Fibroblast of lung (primary cell): ENCODE measurements around the gene KCNQ4. TPM values are rescaled to one million over a fixed set of nuclear protein-coding genes. Genes with fewer than 3 reads are reported as not detected.

ENCODE experiments used
- DNase-seq, 2 donors: peaks; one replicate each; pipeline versions ENCODE4 v3.0.0 to v3.0.0-alpha.2; 2010; ENCODE audit warnings: low read depth in 2 of 2
- H2AFZ ChIP-seq: 2 replicates; pipeline ENCODE4 v1.5.1; 2012; ENCODE audit warnings: low read length, control low read depth, inconsistent platforms
- H3K27ac ChIP-seq: 2 replicates; pipeline ENCODE4 v1.5.1; 2011; ENCODE audit warnings: low read length, control low read depth; ENCODE audit not compliant: insufficient read depth
- H3K27me3 ChIP-seq: 2 replicates; pipeline ENCODE4 v1.5.1; 2011; ENCODE audit warnings: mild to moderate bottlenecking, low read length; ENCODE audit not compliant: control insufficient read depth, insufficient read depth
- H3K36me3 ChIP-seq: 2 replicates; pipeline ENCODE4 v1.5.1; 2011; ENCODE audit warnings: low read length; ENCODE audit not compliant: control insufficient read depth, insufficient read depth
- H3K4me1 ChIP-seq: 2 replicates; pipeline ENCODE4 v1.5.1; 2011; ENCODE audit warnings: low read length; ENCODE audit not compliant: control insufficient read depth, insufficient read depth; ENCODE audit errors: extremely low read depth
- H3K4me2 ChIP-seq: 2 replicates; pipeline ENCODE4 v1.5.1; 2011; ENCODE audit warnings: low read length, control low read depth; ENCODE audit not compliant: insufficient read depth; ENCODE audit errors: extremely low read depth
- H3K4me3 ChIP-seq, 4 experiments: fragments of 200-600 bp in 1 of 4; sonication (generic) in 1 of 4; replicated peaks in 1 of 4; 2 replicates each; pipeline ENCODE4 v1.5.1; 2011 to 2016; ENCODE audit warnings: low read length in 4 of 4, low read depth in 3 of 4, mild to moderate bottlenecking in 3 of 4, control low read depth in 2 of 4, inconsistent platforms in 1 of 4, mixed read lengths in 1 of 4; ENCODE audit not compliant: insufficient read depth in 1 of 4; ENCODE audit errors: control extremely low read depth in 1 of 4
- H3K79me2 ChIP-seq: 2 replicates; pipeline ENCODE4 v1.5.1; 2012; ENCODE audit warnings: mild to moderate bottlenecking, low read length, inconsistent platforms; ENCODE audit not compliant: control insufficient read depth, insufficient read depth
- H3K9ac ChIP-seq: 2 replicates; pipeline ENCODE4 v1.5.1; 2011; ENCODE audit warnings: mild to moderate bottlenecking, low read length, control low read depth; ENCODE audit not compliant: insufficient read depth
- H3K9me3 ChIP-seq: 2 replicates; pipeline ENCODE4 v1.5.1; 2012; ENCODE audit warnings: low read depth, low read length; ENCODE audit not compliant: control insufficient read depth, insufficient read depth
- H4K20me1 ChIP-seq: 2 replicates; pipeline ENCODE4 v1.5.1; 2011; ENCODE audit warnings: low read length; ENCODE audit not compliant: control insufficient read depth, insufficient read depth; ENCODE audit errors: extremely low read depth
- CTCF ChIP-seq, 2 donors: IDR thresholded peaks in 1 of 2; conservative IDR thresholded peaks in 1 of 2; 1 replicate in 1 of 2; 2 replicates in 1 of 2; pipeline ENCODE4 v1.5.1; 2011 to 2012; ENCODE audit warnings: low read length in 2 of 2, control low read depth in 1 of 2, inconsistent platforms in 1 of 2, low read depth in 1 of 2, mild to moderate bottlenecking in 1 of 2
- EZH2 ChIP-seq: IDR thresholded peaks from 2 replicates; pipeline ENCODE4 v1.5.1; 2012; ENCODE audit warnings: low read length, control low read depth, mild to moderate bottlenecking; ENCODE audit errors: missing control alignments
- polyA plus RNA-seq, 2 donors: library from polyadenylated mRNA; depleted of rRNA in 1 of 2; stranded (reverse) in 1 of 2; unstranded in 1 of 2; fragments of >200 nt; gene quantifications; 2 replicates each; pipeline ENCODE4 v1.2.1, GENCODE V29; 2011 to 2012; ENCODE audit warnings: missing spikeins in 1 of 2
- total RNA-seq: library from RNA; depleted of rRNA; stranded (reverse); fragments of >200 nt; gene quantifications from 2 replicates; pipeline ENCODE4 v1.2.1, GENCODE V29; 2014

Gene KCNQ4
- total and polyA plus RNA-seq, 2 donors (not counting 1 experiment from before 2014, with no cell fraction given) = under 0.01 to 0.03 TPM

GRCh38 chr1:40848530-40849189, 65.1 kb downstream of the KCNQ4 start:
- H3K9me3 ChIP-seq = no peaks in the 10 kb centered on the region

GRCh38 chr1:40849801-40850592, 66.4 kb downstream of the KCNQ4 start:
- no peak overlapping the region for H3K9ac ChIP-seq
- TF ChIP-seq CTCF (conservative IDR thresholded peaks at IDR 0.05 in 1 of 2, IDR thresholded peaks at IDR 0.05 in 1 of 2; ENCODE audit: low read depth in 1 of 2, low read length in 2 of 2) (peak; percentile 83 to 87), EZH2 (no peak)
- no peak overlapping the region for H3K27ac ChIP-seq
- no peak overlapping the region for H3K4me3 ChIP-seq
- H3K79me2 ChIP-seq = no peaks in the 10 kb centered on the region
- no peaks in the 10 kb centered on the region for H4K20me1 ChIP-seq
- DNase-seq = peak; percentile 40 to 61
- H3K27me3 ChIP-seq = no peaks in the 10 kb centered on the region
- H3K4me1 ChIP-seq = no peaks in the 10 kb centered on the region
- no peak overlapping the region for H3K4me2 ChIP-seq
- H2AFZ ChIP-seq = no peak overlapping the region
- H3K9me3 ChIP-seq = no peaks in the 10 kb centered on the region
- H3K36me3 ChIP-seq = no peaks in the 10 kb centered on the region

More at GRCh38 chr1:40848530-40849189, 65.1 kb downstream of the KCNQ4 start:
- Histone ChIP-seq H3K79me2 (no peaks in the 10 kb centered on the region), H3K9ac (no peak overlapping the region), H2AFZ (no peak overlapping the region), H3K27ac (no peak overlapping the region), H3K4me3 (no peak overlapping the region), H3K27me3 (no peaks in the 10 kb centered on the region), H4K20me1 (no peaks in the 10 kb centered on the region), H3K4me2 (no peak overlapping the region), H3K36me3 (no peaks in the 10 kb centered on the region), H3K4me1 (no peaks in the 10 kb centered on the region)
- DNase-seq = peak; percentile 50 to 69
- TF ChIP-seq EZH2 (no peak), CTCF (conservative IDR thresholded peaks at IDR 0.05 in 1 of 2, IDR thresholded peaks at IDR 0.05 in 1 of 2; ENCODE audit: low read depth in 1 of 2, low read length in 2 of 2) (peak; percentile 97 to 99)

GRCh38 chr1:40851643-40852042, 68.1 kb downstream of the KCNQ4 start:
- DNase-seq = no peak
- no peak overlapping the region for H3K4me2 ChIP-seq

More at GRCh38 chr1:40851643-40852042, 68.1 kb downstream of the KCNQ4 start:
- no peak overlapping the region for H2AFZ ChIP-seq
- H3K9ac ChIP-seq = no peak overlapping the region
- no peaks in the 10 kb centered on the region for H3K4me1 ChIP-seq
- H3K79me2 ChIP-seq = no peaks in the 10 kb centered on the region
- no peaks in the 10 kb centered on the region for H3K36me3 ChIP-seq
- H3K9me3 ChIP-seq = no peaks in the 10 kb centered on the region
- H3K27ac ChIP-seq = no peak overlapping the region
- TF ChIP-seq CTCF (conservative IDR thresholded peaks at IDR 0.05 in 1 of 2, IDR thresholded peaks at IDR 0.05 in 1 of 2; ENCODE audit: low read depth in 1 of 2, low read length in 2 of 2) = no peak
- TF ChIP-seq EZH2 = no peak
- H3K4me3 ChIP-seq = no peak overlapping the region
- H4K20me1 ChIP-seq = no peaks in the 10 kb centered on the region
- H3K27me3 ChIP-seq = no peaks in the 10 kb centered on the region
